Hematopoietic multipotent progenitor cell treated with erythropoietin and hydrocortisone succinate and interleukin-3 and kit ligand, for 4 days (in vitro differentiated cells): ENCODE results near the gene KCNH2.
A peak's percentile ranks its signal among the peaks of the same experiment; 100 is the strongest.

Experiments used
- DNase-seq: peaks from one replicate; pipeline ENCODE4 v3.0.0-alpha.2; 2015

The KCNH2 gene

DNA sequence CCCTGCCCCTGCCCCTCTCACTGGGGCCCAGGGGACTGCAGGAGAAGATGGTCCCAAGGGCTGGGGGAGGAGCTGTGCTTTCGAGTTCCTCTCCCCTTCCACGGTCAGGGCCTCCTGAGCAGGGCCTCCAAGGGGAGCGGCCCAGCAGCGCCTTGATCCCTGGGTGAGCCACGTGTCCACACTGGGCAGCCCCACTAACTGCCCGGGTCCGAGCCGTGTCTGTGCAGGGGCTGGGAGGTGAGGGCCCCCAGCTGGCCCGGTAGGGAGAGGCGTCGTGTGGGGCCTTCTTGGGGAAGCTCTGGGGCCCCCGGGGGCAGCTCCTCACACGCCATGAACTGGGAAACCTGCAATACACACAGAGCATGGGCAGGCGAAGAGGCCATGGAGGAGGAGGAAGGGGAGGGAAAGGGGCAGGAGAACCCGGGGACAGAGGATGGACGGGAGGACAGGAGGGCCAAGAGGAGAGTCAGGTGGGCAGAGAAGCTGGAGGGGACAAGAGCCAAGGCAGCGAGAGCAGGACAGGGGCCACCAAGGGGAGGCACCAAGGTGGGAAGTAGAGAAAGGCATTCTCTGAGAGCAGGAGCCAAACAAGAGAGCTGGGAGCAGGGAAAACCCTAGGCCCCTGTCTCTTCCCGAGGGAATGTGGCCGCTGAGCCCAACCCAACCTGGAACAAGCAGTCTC is 32.8 kb downstream of the KCNH2 start:
- peak; percentile 39 for DNase-seq

DNA sequence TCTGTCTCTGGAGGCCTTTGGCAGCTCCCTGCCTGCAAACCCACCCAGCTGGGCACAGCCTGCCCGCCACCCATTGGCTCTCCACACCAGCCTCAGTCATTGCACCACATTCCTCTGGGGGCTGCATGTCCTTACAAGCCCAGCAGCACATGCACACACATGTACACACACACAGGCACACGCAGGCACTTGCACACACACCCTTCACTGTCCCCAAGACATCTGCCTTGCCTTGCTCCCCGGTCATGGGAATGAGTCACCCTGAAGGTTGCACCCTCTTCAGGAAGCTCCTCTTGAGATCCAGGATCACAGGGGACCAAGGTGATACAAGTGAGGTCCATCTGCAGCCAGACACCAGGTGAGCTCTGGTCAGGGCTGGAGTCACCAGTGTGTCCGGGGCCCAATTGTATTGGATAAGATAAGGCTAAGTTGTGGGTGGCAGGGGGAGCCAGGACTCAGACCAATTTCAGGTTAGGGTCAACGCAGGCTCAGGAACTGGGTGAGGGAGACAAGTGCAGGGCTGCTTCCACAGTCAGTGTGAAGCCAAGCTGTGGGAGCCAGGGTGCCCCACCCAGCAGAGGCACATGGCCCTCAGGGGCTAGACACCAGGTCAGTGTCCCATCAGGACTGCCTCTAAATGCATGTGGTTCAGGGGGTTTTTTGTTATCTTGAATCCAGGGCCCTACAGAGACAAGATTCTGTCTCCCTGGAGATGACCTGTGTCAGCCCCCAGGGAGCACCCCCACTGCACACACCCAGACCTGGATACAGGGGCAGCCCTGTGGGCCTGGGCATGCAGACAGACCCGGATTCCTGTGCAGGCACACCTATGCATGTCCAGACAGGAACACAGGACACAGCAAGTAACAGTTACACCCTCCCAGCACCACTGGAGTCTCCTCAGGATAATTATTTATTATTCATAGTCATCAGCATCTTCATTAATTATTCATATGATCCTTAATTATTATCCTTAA is 33.8 kb downstream of the KCNH2 start:
- DNase-seq, result peak; percentile 53

DNA sequence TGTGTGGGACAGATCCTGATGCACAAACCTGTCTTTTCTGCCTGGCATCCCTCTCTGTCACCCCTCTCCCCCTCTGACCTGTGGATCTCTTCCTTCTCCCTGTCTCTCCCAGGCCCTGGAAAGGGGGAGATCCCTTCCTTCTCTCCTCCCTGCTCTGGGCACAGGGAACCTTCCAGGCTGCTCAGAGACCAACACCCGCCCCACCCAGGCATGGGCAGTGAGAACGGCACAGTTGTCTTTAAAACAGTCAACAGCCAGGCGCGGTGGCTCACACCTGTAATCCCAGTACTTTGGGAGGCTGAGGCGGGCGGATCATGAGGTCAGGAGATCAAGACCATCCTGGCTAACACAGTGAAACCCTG is 34.7 kb downstream of the KCNH2 start:
- DNase-seq, result no peak

DNA sequence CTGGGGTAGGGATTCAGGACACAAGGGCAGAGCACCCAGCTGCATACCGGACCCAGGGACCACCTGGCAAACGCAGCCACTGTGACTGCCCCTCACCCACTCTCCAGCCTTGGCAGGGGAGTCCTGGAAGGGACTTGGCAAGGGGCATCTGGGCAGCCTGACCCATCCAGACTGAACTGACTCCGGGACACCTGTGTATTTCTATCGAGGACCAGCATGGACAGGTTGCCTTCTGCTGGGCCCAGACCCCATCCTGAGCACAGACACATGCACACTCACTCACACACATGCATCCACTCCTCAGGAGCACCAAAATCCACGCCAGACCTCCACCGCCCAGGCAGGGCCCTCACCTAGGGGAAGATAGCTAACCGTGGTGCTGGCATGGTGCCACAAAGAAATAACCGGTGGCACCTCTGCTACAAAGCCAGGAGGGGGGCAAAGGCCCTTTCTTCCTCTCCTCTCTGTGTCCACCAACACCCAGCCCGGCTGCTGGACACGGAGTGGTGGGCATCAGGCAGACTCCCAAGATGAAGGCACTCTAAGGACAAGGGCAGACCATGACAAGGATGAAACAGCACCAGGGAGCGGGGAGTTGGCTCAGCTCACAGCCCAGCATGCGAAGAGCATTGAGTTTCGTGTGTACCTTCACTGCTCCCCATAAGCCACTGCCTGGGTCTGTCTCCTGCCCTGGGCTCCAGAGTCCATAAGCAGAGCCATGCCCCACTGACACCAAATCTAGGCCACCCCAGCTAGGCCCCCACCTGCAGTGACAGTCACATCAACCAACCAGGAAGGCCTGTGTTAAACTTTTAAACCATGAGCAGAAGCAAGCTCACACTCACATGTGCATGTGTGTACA is 35.3 kb downstream of the KCNH2 start:
- DNase-seq, result peak; percentile 44

DNA sequence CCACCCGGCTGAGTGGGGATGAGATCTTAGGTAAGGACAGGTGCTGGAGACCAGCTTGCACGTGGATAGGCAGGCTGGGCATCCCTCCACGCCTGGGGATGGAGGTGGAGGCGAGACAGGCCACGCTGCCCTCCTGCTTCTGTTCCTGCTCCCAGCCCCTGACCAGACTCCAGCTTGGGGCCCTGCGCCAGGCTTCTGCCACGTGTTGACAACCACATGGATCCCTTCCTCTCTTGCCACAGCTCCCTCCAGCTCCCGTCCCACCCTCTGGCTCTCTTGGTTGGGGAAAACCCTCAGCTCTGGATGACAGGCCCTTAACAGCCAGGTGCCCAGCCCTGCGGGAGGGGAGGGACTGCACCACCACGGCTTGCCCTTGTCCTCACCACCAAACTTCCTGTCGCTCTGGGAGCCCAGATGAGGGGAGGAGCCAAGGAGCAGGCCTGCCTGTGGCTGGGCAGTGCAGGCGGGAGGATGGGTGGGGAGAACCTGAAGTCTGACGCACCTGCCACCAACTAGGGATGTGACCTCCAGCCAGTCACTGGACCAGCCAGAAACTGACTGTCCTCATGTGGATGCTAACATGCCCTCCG is 36.0 kb downstream of the KCNH2 start:
- DNase-seq, result peak; percentile 93

DNA sequence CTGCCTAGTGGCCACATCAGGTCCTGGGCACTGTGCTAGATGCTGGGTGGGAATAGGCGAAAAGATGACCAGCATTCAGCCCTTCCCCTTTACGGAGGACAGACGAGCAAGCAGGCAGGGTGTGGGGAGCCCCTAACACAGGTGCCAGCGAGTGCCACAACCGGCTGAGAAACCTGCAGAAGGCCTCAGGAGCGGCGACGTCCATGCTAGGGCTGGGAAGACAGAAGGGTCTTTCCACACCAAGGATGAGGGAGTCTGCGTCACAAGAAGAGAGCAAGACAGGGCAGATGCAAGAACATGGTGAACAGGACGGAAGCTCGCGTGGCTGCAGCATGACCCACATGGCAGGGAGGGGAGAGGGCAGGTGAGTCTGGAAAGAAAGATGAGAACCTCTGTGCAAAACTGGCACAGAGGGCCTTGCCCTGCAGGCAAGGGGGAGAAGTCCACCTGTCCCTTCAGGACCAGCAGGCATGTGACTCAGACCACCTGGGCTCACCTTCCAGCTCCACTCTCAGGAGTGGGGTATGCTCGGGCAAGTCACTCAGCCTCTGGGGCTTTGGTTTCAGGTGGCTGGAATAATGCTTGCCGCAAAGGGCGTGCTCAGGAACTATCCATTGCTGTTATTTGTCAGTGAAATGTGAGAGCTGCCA is 36.6 kb downstream of the KCNH2 start:
- no peak for DNase-seq

DNA sequence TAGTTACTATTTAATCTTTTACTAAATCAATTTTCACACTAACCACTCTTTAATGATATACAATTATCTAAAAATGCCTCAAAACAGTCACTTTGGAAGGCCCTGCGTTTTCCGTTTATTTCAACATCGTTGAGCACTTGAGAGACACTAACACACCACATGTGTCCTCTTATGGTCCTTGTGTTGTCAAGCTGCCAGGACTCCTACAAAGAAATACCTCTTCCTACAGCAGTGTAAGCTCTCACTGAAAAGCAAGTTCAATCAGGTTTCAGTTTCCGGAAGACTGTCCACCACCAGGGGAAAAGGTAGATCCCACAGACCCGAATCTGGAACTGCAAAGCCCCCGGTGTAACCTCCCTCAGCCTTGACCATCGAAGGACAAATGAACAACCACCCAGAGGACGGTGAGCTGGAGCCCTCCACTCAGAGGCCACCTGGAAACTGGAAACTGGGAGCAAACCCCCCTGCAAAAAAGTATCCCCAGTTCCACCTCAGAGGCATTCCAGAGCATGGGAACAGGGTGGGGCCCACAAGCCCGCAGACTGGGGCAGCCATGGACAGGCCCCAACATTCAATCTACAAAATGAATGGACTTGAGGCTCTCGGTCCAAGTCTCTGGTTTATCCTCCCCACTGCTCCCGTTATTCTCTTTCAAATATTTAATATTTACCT is 37.6 kb downstream of the KCNH2 start:
- DNase-seq, result peak; percentile 37

DNA sequence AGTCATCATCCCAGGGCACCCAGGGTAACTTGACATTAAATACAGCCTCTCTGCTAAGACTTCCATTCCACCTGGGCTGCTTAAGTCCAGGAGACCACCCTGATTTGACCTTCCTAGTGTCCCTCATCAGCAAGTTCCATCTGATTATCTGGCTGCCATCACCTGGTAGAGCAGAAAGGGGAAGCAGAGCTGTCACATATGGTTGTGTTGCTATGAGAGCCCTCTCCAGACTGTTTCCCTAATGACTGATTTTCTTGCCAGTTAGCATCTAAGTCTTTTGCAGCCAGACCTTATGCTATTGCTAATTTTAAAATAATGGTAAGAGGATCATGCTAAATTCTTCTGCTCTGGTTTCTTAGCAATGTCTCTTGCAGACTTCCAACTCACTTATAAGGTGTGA is 38.7 kb downstream of the KCNH2 start:
- DNase-seq, result peak; percentile 73

DNA sequence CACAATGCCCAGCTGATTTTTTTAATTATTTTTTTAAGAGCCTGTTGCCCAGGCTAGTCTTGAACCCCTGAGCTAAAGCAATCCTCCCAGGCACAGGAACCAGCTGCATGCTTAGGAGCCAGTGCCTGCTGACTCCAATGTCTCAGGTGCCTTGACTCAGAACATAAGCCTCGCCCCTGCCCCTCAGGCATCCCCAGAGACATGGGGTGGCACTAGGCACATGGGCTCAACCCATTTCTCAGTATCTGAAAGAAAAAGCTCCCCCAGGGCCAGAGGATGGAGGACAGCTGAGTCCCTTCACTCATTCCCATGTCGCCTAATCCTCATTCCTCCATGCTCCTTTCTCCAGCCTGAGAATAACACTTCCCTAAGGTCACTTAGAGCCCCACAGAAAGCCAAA is 39.1 kb downstream of the KCNH2 start:
- DNase-seq, result no peak

DNA sequence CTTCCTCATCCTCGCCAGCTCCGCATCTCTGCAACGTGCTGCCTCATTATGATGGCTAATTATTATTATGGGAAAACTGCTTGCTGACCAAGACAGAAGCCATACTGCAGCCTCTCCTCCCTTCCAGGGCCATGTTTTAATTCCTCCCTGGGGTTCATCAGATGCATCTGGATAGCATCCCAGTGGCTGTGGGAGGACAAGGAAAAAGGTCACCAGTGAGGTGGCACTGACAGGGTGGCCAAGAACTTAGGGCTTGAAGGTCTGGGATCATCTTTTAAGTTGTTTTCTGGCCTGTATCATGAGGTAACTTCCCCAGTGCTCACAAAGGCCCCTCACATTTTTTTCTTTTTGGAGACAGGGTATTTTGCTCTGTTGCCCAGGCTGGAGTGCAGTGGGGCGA is 39.6 kb downstream of the KCNH2 start:
- DNase-seq, result no peak

DNA sequence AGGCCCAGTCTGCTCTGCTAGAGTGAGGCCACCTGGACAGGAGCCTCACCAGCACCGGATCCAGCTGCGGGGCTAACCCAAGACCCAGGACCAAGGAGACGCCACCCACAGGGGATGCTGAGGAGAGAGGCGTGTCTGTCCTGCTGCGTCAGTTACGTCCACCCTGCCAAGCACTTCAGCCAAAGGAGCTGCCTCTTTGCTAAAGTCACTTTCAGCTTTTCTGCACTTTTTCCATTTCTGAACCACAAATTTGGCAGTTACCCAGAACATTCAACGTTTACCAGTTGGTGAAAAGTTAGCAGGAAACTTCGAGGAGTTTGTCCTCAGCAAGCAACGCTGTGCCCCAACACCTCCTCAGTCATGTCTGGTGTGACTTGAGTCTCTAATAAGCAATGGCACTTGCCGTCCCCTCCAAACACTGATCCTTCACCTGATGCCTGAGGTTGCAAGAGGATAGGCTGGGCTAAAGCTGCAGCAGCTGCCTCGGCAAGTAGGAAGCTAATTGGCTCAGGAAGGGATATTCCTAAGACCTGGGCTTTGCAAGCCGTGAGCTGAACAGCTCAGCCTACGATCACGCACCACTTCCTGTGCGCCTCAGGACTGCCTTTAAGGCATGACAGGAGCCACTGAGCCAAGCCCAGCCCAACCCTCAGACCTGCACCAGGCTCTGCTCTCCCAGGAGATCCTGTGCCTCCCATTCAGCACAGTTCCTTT is 40.1 kb downstream of the KCNH2 start:
- DNase-seq, result peak; percentile 79

DNA sequence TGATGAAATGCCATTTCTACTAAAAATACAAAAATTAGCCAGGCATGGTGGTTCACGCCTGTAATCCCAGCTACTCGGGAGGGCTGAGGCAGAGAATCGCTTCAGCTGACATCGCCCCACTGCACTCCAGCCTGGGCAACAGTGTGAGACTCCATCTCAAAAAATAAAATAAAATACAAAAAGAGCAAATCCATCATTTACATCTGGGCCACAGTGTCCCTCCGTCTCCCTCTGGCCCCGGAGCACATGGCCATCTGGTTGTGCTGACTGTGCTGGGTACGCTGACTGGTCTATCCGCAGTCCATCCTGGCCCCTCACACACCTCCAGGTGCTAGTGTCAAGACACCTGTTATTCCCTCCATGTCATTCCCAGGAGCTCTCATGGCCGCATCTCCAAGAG is 42.1 kb downstream of the KCNH2 start:
- DNase-seq, result no peak

DNA sequence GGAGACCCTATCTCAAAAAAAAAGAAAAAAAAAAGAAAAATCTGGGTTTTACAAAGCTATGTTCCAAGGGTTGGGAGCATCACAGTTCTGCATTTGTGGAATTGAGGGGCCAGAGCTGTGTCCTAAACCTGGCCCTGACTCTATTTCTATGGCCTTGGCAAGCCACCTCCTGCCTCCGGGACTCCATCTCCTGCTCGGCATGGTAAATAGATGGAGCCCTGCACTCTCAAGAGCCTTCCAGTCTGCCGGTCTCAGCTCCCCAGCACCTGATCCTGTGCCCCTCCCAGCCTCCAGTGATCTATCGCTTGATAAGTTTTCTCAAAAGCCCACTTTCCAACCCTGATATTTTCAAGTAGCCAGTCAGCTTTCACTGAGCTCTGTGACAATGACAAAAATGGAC is 43.0 kb downstream of the KCNH2 start:
- no peak for DNase-seq

DNA sequence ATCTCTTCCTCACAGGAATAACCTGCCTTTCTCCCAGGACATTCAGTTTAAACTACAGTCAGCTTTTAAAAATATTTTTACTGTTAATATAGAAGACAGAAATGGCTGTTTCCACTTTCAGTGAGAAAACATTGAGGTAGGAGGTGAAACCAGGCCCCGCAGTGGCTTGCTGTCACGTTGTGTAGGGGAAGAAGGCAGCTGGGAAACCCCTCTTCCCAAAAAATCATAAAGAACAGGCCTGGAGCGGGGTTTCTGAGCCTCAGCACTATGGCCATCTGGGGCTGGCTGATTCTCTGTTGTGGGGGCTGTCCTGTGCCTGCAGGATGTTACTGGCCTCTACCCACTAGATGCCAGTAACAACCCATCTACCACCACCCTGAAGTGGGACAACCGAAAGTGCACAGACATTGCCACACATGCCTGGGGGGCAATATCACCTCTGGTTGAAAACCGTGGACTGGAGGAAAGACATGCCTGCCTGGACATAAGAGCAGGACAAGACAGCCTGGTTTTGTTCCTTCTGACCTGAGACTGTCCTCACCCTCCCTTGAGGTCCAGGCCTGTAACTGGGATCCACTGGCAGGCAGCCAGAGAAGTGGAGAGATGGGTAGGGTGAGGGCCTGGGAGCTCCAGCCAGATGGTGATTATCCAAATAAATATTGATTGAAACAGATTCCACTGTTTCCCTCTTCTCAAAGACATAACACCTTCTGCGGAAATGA is 43.9 kb downstream of the KCNH2 start:
- DNase-seq, result no peak

DNA sequence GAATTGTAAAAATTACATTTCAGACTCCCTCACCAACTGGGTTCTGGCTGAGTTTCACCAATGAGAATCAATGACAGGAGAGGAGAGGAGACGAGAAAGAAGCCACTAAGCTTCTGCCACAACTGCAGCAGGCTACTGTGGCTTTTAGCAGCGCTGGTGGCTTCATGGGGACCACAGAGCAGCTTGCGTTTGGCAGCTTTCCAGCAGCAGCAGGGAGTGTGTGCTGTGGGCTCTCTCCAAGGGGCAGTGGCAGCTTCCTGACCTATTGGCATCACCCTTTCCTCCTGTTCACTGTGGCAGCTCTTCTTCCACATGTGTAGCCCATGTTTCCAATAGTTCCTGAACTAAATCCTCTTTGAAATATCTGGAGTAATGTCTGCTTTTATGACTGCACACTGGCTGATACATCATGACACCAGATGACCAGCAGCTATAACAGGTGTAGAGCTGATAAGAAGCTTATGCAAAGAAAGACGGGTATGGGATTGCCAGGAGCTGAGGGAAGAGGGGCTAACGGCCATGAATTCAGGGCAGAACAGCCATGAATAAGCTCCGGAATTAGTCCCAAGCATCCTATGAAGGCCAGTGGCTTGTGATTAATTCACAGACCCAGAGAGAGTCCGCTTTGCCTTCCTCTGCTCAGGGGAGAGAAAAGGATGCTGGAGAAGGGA is 46.8 kb downstream of the KCNH2 start:
- peak; percentile 89 for DNase-seq

DNA sequence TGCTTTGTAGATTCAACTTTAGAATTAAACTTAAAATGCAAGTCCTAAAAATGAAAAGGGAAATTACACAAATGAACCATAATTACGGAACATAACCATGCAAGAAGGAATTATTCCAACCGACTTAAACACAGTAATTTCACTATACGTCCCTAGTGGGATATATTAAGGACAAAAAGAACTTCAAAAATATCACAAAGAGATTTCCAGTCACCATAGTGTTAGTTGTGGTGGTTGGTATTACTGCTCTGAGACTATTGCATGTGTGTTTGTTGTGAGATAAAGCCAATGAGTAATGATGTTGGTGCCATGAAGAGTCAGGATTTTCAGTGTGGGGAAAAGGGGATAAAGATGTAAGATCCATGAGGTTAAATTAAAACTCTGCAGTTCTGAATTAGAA is 49.6 kb downstream of the KCNH2 start:
- DNase-seq, result no peak

DNA sequence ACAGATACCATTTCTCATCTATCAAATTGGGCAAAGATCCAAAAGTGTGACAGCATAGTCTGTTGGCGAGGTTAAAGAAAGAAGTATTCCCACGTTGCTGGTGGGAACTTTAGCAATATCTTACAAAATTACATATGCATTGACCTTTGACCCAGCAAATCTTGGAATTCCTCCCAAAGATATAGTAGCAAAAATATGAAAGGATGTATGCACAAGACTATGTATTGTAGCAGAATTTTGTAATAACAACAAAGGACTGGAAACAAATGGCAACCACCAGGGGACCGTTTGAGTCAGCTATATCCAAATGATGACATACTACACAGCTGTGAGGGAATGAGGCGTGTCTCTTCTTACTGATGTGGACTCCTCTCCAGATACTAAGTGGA is 50.2 kb downstream of the KCNH2 start:
- DNase-seq, result peak; percentile 66

DNA sequence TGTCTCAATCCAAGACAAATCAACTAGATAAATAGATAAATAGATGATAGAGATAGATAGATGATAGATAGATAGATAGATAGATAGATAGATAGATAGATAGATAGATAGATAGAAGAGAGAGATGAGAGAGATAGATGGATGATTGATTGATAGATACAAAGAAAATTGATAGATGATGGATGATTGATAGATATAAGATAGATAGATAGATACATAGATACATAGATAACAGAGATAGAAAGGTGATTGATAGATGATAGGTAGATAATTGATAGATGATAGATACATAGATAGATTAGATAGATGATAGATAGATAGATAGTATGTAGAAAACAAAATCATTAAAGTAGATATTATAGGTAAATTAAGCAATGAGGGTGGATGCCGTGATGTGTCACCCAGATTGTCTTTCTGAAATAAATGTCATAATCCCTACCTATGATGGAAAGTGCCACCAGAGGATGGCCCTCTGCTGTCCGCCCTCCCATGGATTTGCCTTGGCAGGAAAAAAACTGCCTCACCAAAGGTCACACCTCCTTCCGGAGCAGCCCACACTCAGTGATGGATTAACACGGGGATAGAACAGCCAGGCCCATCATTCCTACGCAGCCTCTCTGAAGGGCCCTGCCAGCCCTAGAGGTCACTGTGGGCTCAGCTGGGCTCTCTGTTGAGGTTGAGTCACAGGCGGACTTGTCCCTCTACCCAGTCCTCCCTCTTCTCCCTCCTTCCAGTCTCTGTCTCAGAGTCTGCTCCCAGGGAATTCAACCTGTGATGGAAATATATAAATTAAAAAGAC is 50.8 kb downstream of the KCNH2 start:
- DNase-seq, result no peak

DNA sequence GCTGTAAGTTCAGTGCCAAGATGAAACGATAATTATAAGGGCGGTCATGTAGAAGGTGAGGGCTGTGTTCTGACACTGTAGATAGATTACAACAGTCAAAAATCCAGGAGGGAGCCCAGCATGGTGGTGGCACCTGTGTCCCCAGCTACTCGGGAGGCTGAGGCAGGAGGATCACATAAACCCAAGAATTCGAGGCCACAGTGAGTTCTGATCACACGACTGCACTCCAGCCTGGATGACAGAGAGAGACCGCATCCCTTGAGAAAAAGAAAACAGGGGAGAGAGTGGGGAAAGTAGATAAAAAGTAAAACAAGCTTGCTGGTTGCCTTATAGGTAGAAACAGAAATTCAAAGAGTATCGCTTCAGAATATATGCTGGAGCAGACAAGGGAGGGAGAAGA is 52.1 kb downstream of the KCNH2 start:
- DNase-seq, result no peak
